HG03159 (cell line): ENCODE results near the gene MREG.
"Not testable (repeated sequence)": the region's sequence is repeated elsewhere in the genome, so short reads cannot be mapped to it uniquely, and the experiment has no call there.

Experiments used
- ATAC-seq: cut with Tn5 transposase; IDR thresholded peaks from one replicate; pipeline ENCODE4 v1.9.1; 2021; ENCODE audit warnings: mild to moderate bottlenecking, moderate library complexity; ENCODE audit not compliant: unreplicated experiment

MREG gene

GRCh38 chr2:215965532-215966165 lies 47.7 kb downstream of the MREG start:
- no peak for ATAC-seq

DNA sequence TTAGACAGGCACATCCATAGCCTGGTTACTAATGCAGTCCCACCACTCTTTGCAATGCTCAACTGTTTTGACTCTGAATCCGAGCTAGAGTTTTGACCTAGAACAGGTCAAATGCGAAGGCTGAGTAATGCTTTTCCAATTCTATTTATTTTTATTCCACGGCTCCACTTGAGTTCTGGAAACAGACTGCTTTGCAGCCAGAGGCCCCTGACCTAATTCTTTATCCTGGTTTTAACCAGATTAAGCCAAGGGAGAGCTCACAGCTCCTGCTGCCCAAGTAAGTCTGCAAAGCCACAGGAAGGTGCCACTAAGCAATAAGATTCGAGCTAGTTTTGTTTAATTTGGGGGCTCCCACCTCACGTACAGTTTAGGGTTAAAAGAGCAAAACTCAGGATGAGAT lies 51.4 kb downstream of the MREG start:
- no peak for ATAC-seq

DNA sequence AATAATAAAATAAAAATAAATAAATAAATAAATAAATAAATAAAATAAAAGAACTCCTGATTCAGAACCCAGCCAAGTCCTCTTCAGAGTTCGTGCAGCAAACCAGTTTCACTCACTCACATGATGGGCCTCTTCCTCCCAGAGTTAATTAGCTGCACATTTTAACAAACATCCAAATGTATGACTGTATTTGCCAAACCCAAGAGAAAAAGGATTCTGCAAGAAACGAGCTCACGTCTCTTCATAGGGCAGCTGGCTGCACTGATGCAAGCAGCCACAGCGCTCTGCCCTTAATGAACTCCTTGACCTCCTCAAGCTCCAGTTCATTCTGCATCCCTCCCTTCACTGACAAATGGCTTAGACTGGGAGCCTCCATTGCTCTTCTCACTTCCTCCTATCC lies 55.1 kb downstream of the MREG start:
- no peak for ATAC-seq

- not testable (repeated sequence) for ATAC-seq
Measured at GRCh38 chr2:215957354-215958122, 55.8 kb downstream of the MREG start.

GRCh38 chr2:215952860-215953637 lies 60.3 kb downstream of the MREG start:
- no peak for ATAC-seq

GRCh38 chr2:215951558-215951957 lies 61.8 kb downstream of the MREG start:
- ATAC-seq: no peak

DNA sequence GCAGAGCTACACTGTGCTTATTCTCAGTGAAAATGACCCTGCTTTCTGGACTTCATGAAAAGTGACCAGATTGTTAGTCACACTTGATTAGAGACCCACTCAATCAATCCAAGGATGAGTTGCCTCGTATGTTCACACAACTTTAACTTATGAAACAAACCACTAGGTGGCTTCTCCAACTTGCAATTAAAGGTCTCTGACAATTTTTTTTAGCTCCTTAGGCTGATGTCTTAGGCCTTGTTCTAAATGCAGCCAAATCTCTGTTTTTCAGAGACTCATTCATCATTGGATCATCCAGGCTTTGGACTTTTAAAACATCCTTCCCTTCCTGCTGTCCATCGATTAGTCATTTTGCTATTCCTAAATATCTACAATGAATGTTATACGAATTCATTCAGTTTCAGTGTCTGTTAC lies 63.4 kb downstream of the MREG start:
- ATAC-seq: peak; percentile 87

- no peak for ATAC-seq
Measured at GRCh38 chr2:215948051-215948450, 65.3 kb downstream of the MREG start.

DNA sequence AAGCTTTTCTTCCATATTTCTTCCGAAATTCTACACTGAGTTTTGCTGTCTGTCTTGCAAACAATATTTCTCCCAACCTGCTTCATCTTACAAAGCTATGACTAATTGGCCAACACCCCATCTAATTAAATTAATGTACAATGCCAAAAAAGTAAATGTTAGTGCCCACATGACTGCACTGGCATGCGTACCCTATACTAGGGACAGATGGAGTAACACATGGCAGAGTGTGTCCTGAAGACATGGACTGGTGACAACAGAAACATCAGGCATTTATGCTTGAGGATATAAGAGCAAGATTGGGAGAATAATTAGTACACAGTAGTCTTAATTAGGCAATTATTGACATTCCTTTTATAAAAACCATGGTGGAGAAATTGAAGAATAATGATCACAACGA lies 66.8 kb downstream of the MREG start:
- ATAC-seq: no peak

GRCh38 chr2:215942194-215942593 lies 71.2 kb downstream of the MREG start:
- no peak for ATAC-seq

DNA sequence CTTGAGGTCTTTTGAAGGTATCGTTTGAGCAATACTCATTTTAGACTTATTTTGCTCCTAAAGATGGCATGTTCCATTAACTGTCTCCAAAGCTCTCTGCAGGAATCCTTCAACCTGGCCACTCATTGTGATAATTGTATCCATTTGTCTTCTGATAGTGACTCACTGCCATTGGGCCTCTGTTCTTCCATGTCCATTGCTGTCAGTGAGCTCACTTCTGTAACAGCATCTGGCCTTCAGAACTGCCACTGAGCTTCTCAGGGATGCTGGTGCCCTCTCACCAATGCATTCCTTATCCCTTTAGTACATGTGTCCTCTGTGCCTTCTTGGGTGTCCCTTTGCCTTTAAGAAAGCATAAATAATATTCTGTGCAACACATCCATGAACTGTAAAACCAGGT lies 71.6 kb downstream of the MREG start:
- ATAC-seq: no peak

DNA sequence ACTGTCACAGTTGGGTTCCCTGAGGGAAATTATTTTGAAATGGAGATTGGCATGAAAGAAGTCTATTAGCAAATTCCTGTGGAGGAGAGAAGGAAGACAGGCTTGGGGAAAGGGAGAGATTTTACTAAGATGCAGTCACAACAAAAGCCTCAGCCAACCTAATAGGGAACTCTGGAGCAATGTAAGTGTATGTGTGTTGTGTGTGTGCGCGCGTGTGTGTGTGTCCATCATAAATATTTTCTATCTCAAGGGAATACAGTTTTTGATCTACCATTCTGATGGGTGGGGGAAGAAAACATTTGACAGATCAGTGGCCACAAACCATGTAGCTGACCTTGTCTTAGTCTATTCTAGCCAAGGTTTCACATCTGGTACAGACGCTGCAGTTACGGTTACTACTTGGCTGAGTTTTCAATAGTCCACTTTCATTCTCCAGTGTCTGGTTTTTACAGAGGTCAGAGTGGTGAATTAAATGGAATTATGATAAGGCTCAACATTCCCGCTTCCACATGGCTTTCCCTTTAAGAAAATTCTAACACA lies 72.6 kb downstream of the MREG start:
- no peak for ATAC-seq

- ATAC-seq: no peak
Measured at GRCh38 chr2:215937190-215937589, 76.2 kb downstream of the MREG start.

- ATAC-seq: no peak
Measured at GRCh38 chr2:215933151-215933550, 80.2 kb downstream of the MREG start.

DNA sequence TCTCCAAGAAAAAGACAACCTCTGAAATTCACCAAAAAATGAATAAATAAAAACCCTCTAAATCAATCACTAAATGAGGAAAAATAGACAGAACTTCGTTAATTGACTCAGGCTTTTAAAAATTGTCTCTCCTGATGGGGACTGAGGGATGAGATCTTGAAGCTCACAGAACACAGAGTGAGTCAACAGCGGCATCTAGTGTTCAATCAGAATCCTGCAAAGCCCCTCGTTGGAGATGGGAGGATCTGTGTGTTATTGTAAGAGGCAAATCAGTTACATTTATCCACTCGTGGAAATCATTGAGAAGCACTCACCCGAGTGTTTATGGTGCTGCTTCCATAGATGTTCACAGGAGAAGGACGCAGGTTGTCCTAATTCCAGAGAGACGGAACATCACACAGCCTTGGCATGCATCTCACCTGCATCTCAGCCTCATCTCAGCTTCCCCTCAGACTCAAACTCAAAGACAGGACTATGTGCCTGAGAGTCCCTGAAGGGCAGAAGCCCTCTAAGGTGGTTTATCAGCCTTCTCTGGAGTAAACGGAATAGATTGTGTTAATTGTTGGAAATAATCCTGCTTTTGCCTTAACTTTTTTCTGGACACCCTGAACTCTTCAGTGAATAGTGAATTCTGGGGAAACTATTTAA lies 82.0 kb downstream of the MREG start:
- peak; percentile 87 for ATAC-seq

GRCh38 chr2:215930505-215931253 lies 82.7 kb downstream of the MREG start:
- ATAC-seq: no peak

- ATAC-seq: no peak
Measured at GRCh38 chr2:215929602-215930335, 83.6 kb downstream of the MREG start.

DNA sequence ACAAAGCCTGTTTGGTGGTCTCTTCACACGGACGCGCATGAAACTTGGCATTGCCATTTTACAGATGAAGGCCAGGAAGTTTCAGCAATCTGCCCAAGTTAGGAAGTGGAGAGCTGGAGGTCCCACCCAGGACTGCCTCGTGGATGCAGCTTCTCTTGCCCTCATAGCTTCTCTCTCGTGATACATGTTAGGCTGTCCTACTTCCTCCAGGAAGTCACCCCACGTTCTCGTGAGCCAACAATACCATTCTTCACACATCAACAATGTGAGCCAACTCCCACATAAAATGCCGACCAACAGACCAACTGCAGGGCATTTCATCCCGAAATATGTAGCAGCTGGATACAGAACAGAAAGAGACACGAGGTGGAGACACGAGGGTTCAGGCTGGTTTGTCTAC lies 85.3 kb downstream of the MREG start:
- ATAC-seq: no peak

DNA sequence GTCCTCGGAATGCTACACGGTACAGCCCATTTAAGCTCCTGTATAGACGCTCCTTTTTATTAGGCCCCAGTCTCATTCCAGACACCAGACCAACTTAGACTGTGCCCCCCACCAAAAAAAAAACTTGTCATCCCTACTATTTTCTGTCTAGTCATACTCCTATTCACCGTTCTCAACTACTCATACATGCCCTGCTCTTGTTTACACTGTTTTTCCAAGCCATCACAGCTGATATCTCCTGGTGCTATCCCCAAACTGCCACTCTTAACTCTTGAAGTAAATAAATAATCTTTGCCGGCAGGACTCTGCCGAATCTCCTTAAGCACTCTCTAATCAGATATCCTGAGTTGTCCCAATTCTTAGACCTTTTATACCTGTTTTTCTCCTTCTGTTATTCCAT lies 86.4 kb downstream of the MREG start:
- ATAC-seq: not testable (repeated sequence)

DNA sequence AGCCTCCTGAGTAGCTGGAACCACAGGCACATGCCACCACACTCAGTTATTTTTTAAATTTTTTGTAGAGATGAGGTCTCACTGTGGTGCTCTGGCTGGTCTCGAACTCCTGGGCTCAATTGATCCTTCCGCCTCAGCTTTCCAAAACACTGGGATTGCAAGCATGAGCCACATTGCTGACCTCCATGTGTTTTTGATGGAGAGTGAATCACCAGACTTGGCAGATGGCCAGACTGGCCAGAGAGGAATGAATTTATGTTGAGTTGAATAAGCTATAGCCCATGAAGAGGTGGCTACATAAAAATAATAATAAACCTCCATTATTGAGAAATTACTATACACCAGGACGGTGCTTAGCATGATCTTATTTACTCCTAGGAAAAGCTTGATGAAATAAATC lies 91.5 kb downstream of the MREG start:
- ATAC-seq: no peak
